Left lung (tissue), 10 donors: Measurements from ENCODE around the gene C20orf144. TPM values are rescaled to one million over a fixed set of nuclear protein-coding genes. Genes with fewer than 3 reads are reported as not detected.
A peak's percentile ranks its signal among the peaks of the same experiment; 100 is the strongest.

Experiments
- ATAC-seq: fragments of 200-7000 bp; cut with Tn5 transposase; one replicate; pipeline ENCODE4 v1.9.1; 2020; ENCODE audit warnings: moderate library complexity
- DNase-seq, 4 donors: peaks; one replicate each; pipeline ENCODE4 v3.0.0-alpha.2; 2013 to 2020
- H3K27ac ChIP-seq, 2 donors: fragments of 200-600 bp; sonication (generic) in 1 of 2; one replicate each; pipeline versions ENCODE4 v1.5.0 to v1.8.0; 2020 to 2021
- H3K27me3 ChIP-seq, 2 donors: fragments of 200-600 bp; sonication (generic) in 1 of 2; one replicate each; pipeline versions ENCODE4 v1.5.0 to v1.8.0; 2020 to 2021
- H3K36me3 ChIP-seq, 2 donors: fragments of 200-600 bp; sonication (generic) in 1 of 2; one replicate each; pipeline versions ENCODE4 v1.5.0 to v1.8.0; 2020 to 2021
- H3K4me1 ChIP-seq, 2 donors: fragments of 200-600 bp; one replicate each; pipeline ENCODE4 v1.8.0; 2021
- H3K4me3 ChIP-seq, 2 donors: fragments of 200-600 bp; sonication (generic) in 1 of 2; one replicate each; pipeline versions ENCODE4 v1.5.0 to v1.8.0; 2020 to 2021; ENCODE audit warnings: mild to moderate bottlenecking in 1 of 2
- H3K9me3 ChIP-seq, 2 donors: fragments of 200-600 bp; sonication (generic) in 1 of 2; one replicate each; pipeline versions ENCODE4 v1.5.0 to v1.8.0; 2020 to 2021
- intact Hi-C, 2 donors: fragments of 100-400 bp; cut with DNase I; formaldehyde crosslinking; loops; one replicate each; pipeline versions ENCODE4 v1.11.2 to v1.14.2; 2022
- polyA plus RNA-seq, 6 donors: library from polyadenylated mRNA; unstranded; fragments of 120-200 nt; gene quantifications; one replicate each; pipeline ENCODE4 v1.2.1, GENCODE V29; 2013; ENCODE audit not compliant: insufficient read length in 6 of 6
- total RNA-seq, 2 donors: library from RNA; stranded (reverse); fragmentation: NEBNext Ultra II Directional; extraction: Animal tissue kit (Norgen Biotek cat#: 25700); gene quantifications; one replicate each; pipeline ENCODE4 v1.2.1, GENCODE V29; 2021
- TF ChIP-seq, protein P1 (sequence below), 2 donors: fragments of 200-600 bp; sonication (generic) in 1 of 2; IDR thresholded peaks; one replicate each; pipeline versions ENCODE4 v1.5.0 to v1.8.0; 2021; ENCODE audit warnings: antibody characterized with exemption in 2 of 2
- donor health status: DM: no; HTN: yes; CAD: no.
- donor health status: DM: no; HTN: no; CAD: no.

The C20orf144 gene
- total and polyA plus RNA-seq, 8 donors = 0.24 to 0.78 (median 0.34) TPM; not detected in 1

DNA sequence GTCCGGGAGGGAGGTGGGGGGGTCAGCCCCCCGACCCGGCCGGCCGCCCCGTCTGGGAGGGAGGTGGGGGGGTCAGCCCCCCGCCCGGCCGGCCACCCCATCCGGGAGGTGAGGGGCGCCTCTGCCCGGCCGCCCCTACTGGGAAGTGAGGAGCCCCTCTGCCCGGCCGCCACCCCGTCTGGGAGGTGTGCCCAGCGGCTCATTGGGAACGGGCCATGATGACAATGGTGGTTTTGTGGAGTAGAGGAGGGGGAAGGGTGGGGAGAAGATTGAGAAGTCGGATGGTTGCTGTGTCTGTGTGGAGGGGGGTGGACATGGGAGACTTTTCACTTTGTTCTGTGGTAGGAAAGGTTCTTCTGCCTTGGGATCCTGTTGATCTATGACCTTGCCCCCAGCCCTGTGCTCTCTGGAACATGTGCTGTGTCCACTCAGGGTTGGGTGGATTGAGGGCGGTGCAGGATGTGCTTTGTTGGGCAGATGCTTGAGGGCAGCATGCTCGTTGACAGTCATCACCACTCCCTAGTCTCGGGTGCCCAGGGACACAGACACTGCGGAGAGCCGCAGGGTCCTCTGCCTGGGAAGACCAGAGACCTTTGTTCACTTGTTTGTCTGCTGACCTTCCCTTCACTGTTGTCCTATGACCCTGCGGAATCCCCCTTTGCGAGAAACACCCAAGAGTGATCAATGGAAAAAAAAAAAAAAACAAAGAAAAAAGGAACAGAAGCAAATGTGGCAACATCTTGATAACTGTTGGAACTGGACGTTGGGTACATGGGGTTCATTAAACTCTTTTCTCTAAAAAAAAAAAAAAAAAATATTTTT, 39.7 kb downstream of the C20orf144 start:
- Histone ChIP-seq H3K9me3 (peaks cover 0 to 3% of the 10 kb centered on the region in 2 donors), H3K4me3 (no peak overlapping the region), H3K4me1 (no peaks in the 10 kb centered on the region), H3K27ac (no peak overlapping the region), H3K27me3 (no peaks in the 10 kb centered on the region), H3K36me3 (peaks cover 0 to 14% of the 10 kb centered on the region in 2 donors)
- no peak for ATAC-seq
- intact Hi-C loops = no loop called here
- peak in 1 of 4 donors; percentile 24 for DNase-seq
- TF ChIP-seq, protein P1, sequence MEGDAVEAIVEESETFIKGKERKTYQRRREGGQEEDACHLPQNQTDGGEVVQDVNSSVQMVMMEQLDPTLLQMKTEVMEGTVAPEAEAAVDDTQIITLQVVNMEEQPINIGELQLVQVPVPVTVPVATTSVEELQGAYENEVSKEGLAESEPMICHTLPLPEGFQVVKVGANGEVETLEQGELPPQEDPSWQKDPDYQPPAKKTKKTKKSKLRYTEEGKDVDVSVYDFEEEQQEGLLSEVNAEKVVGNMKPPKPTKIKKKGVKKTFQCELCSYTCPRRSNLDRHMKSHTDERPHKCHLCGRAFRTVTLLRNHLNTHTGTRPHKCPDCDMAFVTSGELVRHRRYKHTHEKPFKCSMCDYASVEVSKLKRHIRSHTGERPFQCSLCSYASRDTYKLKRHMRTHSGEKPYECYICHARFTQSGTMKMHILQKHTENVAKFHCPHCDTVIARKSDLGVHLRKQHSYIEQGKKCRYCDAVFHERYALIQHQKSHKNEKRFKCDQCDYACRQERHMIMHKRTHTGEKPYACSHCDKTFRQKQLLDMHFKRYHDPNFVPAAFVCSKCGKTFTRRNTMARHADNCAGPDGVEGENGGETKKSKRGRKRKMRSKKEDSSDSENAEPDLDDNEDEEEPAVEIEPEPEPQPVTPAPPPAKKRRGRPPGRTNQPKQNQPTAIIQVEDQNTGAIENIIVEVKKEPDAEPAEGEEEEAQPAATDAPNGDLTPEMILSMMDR (IDR thresholded peaks at IDR 0.05) = no peak

DNA sequence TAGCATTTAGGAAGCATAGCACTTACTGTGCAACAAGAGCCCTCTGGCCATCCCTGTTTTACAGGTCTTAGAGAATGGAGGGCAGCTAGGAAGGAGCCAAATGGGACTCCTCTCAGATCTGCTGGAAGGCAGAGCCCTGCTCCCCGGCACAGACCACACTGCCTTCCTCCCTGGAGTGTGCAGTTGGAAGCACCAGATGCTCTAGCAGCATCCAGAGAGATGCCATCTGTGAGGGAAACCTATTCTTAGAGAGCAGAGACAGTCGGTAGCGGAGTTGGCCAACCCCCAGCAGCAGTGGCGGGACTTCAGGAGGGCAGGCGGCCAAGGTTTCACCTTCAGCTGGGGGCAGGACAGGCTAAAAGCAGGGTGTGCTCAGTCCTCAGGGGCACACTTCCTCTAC, 40.7 kb downstream of the C20orf144 start:
- Histone ChIP-seq H3K4me3 (no peak overlapping the region), H3K27me3 (no peaks in the 10 kb centered on the region), H3K36me3 (peaks cover 0 to 25% of the 10 kb centered on the region in 2 donors), H3K9me3 (peaks cover 0 to 3% of the 10 kb centered on the region in 2 donors), H3K4me1 (no peaks in the 10 kb centered on the region), H3K27ac (no peak overlapping the region)
- intact Hi-C loops = no loop called here
- ATAC-seq = peak; percentile 69
- TF ChIP-seq, protein P1 (IDR thresholded peaks at IDR 0.05) = no peak
- DNase-seq = peak in 1 of 4 donors; percentile 59

DNA sequence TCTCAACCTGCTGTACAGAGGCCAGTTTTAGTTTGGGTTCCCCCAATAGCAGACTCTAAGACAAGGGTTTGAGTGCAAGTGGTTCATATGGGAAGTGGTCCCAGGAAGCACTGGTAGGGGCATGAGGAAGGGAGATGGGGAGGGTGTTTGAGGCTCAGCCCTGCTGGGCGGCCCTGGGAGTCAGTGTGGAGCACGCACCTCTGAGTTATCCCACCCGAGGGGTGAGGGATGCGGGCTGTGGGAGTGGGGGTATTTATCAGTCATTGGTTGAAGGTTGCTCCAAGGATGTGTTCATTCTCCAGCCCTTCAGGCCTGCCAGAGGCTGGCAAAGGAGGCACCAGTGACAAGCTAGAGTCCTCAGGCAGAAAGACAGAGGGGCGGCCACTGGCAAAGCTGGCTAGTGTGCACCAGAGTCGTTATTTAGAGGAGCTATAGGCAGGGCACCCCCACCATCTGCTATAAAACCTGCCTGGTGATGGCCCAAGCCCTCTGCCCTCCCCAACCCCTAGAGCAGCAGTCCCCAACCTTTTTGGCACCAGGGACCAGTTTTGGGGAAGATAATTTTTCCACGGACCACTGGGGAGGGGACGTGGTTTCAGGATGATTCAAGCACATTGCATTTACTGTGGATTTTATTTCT, 41.5 kb downstream of the C20orf144 start:
- no peak overlapping the region for H3K27ac ChIP-seq
- DNase-seq = peak in 1 of 4 donors; percentile 23
- peaks cover 0 to 27% of the 10 kb centered on the region in 2 donors for H3K36me3 ChIP-seq
- no peak for ATAC-seq
- intact Hi-C loops = no loop called here
- TF ChIP-seq, protein P1 (IDR thresholded peaks at IDR 0.05) = no peak
- no peaks in the 10 kb centered on the region for H3K27me3 ChIP-seq
- no peaks in the 10 kb centered on the region for H3K4me1 ChIP-seq
- H3K9me3 ChIP-seq = peaks cover 0 to 3% of the 10 kb centered on the region in 2 donors
- H3K4me3 ChIP-seq = no peak overlapping the region

DNA sequence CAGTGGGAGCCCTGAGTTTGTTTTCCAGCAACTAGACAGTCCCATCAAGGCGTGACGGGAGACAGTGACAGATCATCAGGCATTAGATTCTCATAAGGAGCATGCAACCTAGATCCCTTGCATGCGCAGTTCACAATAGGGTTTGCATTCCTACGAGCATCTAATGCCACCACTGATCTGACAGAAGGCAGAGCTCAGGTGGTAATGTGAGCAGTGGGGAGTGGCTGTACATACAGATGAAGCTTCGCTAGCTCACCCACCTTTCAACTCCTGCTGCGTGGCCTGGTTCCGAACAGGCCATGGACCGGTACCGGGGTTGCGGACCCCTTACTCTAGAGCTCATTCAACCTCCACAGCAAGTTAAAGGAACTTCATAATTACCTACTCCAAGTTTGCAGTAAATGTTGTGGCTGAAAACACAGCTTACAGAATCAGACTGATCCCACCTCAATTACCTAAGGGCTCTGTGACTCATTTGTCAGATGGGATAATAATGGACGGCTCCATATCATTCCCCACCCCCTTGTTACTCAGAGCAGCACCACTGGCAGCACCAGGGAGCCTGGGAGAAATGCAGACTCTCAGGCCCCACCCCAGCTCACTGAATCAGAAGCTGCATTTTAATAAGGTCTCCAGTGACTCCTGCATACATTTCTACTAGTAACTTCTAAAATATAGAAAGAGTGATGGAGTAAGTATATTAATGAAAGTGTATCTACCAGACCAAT, 42.2 kb downstream of the C20orf144 start:
- Histone ChIP-seq H3K9me3 (peaks cover 0 to 3% of the 10 kb centered on the region in 2 donors), H3K36me3 (peaks cover 0 to 27% of the 10 kb centered on the region in 2 donors), H3K4me1 (no peaks in the 10 kb centered on the region), H3K27ac (no peak overlapping the region), H3K4me3 (no peak overlapping the region), H3K27me3 (no peaks in the 10 kb centered on the region)
- TF ChIP-seq, protein P1 (IDR thresholded peaks at IDR 0.05) = no peak
- ATAC-seq = no peak
- DNase-seq = no peak
- intact Hi-C loops = no loop called here

DNA sequence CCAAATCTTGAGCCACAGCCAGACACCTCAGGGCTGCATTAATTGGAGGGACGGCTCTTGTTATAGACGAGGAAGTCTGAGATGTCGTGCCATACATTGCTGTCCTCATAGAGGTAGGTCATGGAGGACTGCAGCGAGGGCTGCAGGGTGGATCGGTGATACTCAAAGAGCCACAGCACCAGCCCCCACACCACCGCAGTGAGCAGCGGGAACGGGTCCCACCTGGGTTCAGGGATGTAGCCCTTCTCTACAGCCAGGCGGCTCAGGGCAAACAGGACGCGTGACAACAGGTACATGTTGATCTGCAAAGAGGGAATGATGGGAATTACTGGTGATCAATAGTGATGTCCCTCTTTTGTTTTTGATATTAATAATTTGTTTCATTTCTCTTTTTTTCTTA, 45.5 kb downstream of the C20orf144 start:
- Histone ChIP-seq H3K4me3 (no peak overlapping the region), H3K27me3 (no peaks in the 10 kb centered on the region), H3K27ac (no peak overlapping the region), H3K4me1 (no peaks in the 10 kb centered on the region), H3K36me3 (peaks cover 0 to 50% of the 10 kb centered on the region in 2 donors), H3K9me3 (no peaks in the 10 kb centered on the region)
- no peak for DNase-seq
- TF ChIP-seq, protein P1 (IDR thresholded peaks at IDR 0.05) = no peak
- no peak for ATAC-seq
- intact Hi-C loops = no loop called here
